Measurements from ENCODE around the gene FAM3C.

DNA sequence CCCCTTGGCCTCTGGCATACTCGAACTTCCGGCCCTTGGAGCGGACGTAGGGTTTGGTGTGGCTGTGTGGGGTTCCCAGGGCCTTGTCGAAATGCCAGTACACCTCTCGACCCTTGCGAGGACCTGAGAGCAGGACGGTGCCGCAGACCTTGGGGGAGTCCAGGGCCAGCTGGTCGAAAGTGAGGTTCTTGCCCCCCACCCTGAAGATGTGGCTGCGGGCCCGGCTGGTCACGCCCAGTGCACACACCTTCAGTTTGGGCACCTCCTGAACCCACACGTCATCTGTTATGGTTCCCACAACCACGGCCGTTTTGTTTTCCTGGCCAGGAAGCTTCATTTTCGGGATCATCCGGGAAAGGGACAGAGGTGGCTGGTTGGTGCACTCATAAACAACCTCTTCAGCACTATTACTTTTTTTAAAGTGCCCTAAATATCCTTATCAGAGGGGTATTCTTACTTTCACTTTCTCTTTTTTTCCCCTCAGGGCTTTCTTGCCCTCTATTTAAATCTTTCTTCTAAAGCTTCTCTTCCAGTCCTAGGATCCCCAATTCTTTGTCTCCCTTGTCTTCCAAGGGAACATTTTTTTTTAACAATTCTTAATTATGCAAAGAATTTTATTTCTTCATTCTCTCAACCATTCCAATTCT is 44.9 kb upstream of the FAM3C start:
- no peak for TF ChIP-seq EZH2phosphoT487 (IDR thresholded peaks at IDR 0.05; ENCODE audit: insufficient read depth, low read depth)
- no peak for TF ChIP-seq EZH2 (IDR thresholded peaks at IDR 0.05; ENCODE audit: insufficient read depth, poor library complexity, severe bottlenecking)
